ENCODE measurements around the gene CHST2.
"Not testable (repeated sequence)": the region's sequence is repeated elsewhere in the genome, so short reads cannot be mapped to it uniquely, and the experiment has no call there.

CHST2 gene

GRCh38 chr3:143135150-143135549, 15.6 kb downstream of the CHST2 start:
- DNase-seq: no peak

DNA sequence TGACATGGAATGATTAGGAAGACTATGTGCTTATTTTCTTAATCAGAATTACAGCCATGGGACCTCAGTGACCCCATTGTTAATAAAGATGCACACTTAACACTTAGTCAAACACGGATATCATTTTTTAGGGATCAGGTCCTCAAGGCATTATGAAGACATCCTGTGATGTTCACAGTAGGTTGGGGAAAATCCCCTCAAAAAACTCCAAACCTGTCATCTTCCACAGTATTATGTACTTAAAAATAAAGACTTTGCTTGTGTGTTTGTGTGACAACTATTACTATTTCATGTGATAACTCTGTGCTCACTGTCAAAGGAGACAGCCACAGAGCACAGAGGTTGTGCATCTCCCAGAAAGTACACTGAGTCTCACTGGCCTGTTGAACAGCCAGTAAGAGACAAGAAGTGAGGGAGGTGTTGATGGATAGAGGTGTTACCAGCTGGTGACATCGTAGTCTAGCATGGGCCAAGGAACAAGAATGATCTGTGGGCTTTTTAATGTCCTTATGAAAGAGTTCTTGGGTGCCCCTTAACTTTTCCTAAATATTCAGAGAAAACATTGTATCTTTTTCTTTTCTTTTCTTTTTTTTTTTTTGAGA, 18.0 kb downstream of the CHST2 start:
- DNase-seq: no peak

DNA sequence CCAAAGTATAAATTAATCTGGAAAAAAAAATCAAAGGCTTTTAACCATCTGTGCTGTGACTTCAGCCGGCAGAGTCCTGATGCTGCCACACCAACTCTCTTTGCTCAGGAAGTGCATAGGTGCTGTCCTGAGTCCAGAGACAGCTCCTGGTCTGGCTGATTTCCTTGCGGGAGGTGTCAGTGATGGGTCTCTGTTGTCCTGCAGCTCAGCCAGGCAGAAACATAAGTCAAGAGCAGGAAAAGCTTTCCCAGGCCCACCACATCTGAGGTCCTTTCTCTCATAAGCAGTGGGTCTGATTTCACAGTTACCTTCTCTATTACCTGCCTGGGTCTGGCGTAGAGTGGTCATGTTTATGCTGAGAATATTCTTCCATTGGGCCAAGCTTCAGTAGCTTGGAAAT, 19.4 kb downstream of the CHST2 start:
- no peak for DNase-seq

DNA sequence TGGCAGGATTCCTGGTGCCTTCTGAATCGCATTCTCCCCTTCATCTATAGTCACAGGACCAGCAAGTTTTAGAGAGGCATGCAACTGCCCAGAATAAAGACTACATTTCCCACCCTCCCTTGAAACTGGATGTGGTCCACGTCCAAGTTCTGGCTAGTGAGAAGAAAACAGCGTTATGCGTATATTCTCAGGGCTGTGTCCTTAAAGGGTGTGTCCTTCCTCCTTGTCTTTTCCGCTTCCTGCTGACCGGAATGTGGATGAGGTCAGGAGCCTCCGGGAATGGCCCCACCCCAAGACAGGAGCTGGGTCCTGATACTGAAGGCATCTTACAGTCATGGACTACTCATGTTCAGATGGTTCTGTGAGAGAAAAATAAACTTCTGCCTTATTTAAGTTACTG, 20.2 kb downstream of the CHST2 start:
- no peak for DNase-seq

DNA sequence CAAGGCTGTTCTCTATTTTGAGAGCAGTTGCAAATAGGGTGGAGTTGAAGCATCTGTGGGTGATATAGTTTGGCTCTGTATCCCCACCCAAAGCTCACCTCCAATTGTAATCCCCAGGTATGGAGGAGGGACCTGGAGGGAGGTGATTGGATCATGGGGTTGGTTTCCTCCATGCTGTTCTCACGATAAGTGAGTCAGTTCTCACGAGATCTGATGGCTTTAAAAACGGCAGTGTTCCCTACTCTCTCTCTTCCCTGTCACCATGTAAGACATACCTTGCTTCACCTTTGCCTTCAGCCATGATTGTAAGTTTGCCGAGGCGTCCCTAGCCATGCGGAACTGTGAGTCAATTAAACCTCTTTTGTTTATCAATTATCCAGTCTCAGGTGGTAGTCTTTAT, 21.0 kb downstream of the CHST2 start:
- DNase-seq: no peak

DNA sequence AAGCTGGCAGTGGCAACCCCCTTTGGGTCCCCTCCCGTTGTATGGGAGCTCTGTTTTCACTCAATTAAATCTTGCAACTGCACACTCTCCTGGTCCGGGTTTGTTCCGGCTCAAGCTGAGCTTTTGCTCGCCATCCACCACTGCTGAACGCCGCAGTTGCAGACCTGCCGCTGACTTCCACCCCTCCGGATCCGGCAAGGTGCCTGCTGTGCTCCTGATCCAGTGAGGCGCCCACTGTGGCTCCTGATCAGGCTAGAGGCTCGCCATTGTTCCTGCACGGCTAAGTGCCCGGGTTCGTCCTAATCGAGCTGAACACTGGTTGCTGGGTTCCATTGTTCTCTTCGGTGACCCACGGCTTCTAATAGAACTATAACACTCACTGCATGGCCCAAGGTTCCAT, 22.8 kb downstream of the CHST2 start:
- DNase-seq: no peak

- no peak for DNase-seq
Measured at GRCh38 chr3:143145906-143146305, 26.3 kb downstream of the CHST2 start.

DNA sequence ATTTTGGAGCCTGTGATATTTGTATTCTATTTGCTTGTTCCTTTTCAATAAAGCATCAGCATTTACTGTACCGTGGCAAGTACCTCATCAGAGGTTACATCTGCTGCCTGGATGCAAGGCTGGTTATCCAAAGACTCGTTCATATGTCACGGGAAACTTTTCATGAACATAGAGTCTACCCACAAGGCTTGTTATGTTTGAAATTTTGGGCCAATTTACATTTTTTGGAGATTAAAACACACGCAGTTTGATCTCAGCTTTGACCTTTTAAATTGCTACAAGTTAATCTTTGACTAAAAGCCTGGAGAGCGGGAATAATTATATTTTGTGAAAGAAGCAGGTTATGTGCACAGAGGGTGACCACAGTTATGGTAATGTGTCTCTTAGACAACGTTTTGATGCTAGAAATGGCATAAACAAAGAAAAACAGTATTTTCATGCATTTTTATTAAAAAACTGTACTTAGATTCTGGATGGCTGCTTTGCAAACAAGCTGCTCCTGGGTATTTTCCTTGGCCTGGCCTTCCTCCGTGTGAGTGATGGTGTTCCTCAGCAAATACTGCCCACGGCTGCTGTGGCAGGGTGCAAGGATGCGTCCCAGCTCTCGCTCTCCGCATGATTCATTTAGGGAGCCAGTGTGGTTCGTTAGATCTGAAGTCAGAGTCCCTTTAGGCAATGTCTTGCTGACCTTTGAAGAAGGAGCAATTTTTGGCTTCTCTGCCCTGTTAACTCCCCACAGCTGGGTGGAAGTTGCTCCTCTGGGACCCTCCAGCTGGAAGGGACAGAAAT, 27.1 kb downstream of the CHST2 start:
- DNase-seq: no peak

DNA sequence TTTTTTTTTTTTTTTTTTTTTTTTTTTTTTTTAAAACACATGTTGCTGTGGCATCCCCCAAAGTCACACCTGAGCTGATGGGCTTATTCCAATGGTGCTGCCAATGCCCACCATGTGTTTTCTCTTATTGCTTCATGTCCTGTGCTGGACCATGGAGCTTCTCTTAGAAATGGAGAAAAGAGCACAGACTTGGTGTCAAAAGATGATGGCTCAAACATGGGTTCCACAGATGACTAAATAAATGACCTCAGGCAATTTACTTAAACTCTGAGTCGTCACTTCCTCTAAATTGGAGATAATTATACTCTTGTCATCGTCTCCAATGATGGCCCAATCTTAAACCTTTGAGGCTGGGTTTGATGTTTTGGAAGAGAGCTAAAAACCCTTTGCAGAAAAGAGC, 28.1 kb downstream of the CHST2 start:
- DNase-seq: no peak

DNA sequence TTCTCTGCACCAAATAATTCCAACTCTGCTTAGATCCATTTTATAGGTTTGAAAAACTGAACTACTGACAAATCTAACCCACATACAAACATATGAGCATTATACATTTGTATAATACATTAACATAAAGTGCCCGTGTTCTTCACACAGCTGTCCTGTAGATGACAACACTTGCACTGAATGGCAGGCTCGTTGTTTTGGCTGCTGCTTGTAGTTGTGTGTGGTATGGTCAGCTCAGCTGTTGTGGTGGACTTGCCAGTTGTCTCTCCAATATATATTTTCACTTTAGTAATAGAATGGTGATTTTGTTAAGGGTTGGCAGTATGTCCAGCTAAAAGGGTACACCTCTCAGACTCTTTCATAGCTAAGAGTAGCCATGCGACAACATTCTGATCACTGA, 30.5 kb downstream of the CHST2 start:
- DNase-seq: no peak

GRCh38 chr3:143151004-143151731, 31.6 kb downstream of the CHST2 start:
- no peak for DNase-seq

DNA sequence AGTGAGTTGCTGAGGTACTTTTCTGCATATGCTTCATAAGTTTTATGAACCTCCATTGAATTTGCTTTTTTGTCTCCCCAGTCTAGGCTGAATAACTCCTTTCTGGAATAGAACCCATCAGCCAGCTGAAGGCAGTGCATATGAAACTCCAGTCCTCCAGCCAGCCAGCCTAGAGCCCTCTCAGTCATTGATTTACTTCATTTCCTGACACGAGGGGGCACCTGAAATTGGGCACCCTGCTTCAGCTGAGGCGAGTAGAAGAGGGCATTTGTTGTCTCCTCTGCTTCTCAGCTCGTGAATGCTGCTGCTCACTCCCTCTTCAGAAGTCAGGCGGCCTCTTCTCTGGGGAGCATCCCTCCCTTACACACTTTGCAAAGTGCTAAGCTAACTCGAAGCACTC, 32.5 kb downstream of the CHST2 start:
- DNase-seq: no peak

GRCh38 chr3:143155756-143156155, 36.2 kb downstream of the CHST2 start:
- DNase-seq: no peak

- DNase-seq: no peak
Measured at GRCh38 chr3:143158014-143158988, 38.7 kb downstream of the CHST2 start.

- no peak for DNase-seq
Measured at GRCh38 chr3:143160437-143160836, 40.9 kb downstream of the CHST2 start.

DNA sequence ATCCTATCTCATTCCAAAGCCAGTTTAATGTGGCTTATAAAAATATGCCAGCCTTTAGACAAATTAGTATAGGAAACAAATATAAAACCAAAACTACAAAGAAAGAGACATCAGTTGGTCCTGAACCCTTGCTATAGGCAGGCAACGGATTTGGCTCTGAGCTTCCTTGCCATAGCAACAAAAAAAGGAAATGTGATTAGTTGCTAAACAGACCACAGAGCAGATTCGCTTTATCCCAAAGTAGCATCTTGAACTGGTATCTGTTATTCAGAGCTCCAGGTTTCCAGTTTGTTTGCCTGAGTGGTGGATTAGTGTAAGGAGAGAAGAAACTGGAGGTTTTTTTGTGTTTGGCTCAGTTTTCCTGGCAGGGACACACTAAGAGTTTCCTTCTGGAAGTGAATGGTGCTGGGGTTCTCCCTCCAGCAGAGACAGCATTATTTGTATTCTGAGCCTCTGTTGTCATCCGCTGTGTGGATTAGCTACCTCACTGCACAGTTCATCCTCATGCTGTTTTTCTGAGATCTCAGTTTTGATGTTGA, 44.1 kb downstream of the CHST2 start:
- no peak for DNase-seq

- DNase-seq: no peak
Measured at GRCh38 chr3:143165211-143165610, 45.6 kb downstream of the CHST2 start.

DNA sequence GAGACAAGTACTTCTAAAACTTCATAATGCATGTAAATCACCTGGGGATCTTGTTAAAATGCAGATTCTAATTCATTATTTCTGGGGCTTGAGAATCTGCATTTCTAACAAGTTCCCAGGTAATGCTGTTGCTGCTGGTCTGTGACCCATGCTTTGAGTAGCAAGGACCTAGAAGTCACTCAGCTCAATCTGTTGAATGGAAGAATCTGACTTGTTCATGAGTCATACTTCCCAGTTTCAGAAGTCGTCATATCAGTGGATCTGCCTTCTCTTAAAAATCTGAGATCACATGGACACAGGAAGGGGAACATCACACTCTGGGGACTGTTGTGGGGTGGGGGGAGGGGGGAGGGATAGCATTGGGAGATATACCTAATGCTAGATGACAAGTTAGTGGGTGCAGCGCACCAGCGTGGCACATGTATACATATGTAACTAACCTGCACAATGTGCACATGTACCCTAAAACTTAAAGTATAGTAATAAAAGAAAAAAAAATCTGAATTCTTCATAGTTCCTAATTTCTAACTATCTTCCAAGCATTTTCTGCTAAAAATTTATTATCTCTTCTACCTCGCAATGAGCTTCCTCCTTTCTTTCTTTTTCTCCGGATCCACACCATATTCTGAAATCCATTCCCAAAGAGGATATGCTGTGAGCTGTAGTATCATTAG, 46.2 kb downstream of the CHST2 start:
- not testable (repeated sequence) for DNase-seq

- DNase-seq: no peak
Measured at GRCh38 chr3:143166376-143166775, 46.8 kb downstream of the CHST2 start.

DNA sequence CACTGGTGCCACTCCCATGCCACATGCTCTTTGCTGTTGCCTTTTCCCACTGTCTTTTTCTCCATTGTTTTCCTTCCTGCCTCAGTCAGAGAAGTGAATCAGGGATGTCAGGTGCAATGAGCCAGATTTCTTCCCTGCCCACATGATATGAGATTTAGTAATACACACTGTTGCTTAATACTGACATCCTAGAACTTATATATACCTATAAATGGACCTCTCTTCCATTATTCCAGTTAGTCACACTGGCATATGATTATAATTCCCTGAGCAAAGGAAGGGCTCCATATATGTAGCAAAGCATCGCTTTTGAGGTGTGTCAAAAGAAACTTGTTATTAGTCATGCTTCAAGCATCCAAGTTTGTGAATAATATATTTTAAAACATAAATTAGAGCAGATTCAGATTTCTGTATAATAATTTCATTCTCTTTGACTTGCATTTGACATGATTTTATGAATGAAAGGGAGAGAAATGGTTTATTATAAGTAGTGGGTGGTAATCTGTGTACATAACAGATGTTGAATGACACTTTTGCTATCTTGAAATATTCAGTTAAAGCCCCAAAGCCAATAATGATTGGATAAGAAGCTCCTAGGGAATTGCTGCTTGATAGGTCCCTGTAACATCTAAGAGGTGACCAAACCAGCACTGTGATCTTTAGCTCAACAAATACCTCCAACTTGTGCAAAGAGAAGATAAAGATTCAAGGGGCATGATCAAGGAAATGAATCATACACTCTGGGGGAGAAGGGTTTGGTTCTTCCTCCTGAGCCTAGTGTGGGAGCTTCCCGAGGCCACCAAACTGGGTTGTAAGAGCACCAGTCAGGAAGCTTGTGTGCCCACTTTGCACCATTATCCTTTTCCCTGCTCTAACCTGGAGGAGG, 48.6 kb downstream of the CHST2 start:
- DNase-seq: no peak

GRCh38 chr3:143168855-143169192, 49.3 kb downstream of the CHST2 start:
- DNase-seq: no peak
